IMR-90 (cell line): ENCODE results near the gene PRKAG2. TPM values are rescaled to one million over a fixed set of nuclear protein-coding genes. Genes with fewer than 3 reads are reported as not detected.

Experiments used
- ATAC-seq: fragments of 200-7000 bp; cut with Tn5 transposase; 2 replicates; pipeline ENCODE4 v1.9.1; 2020; ENCODE audit warnings: low read depth, mild to moderate bottlenecking, moderate library complexity
- BruUV-seq: library from RNA; stranded (reverse); fragments of 400-500 nt; replicated peaks from 2 replicates; lab custom pipeline; 2021; lab: Mats Ljungman, UMichigan
- CTCF ChIA-PET: fragments of 300-600 bp; formaldehyde crosslinking; extraction: SDS; loops from one replicate; lab custom pipeline; 2021; ENCODE audit warnings: antibody characterized with exemption; lab: Yijun Ruan, JAX
- POLR2A ChIA-PET: fragments of 300-600 bp; sonication (Branson Sonifier 250); formaldehyde crosslinking; loops from one replicate; lab custom pipeline; 2022; ENCODE audit warnings: antibody characterized with exemption; ENCODE audit not compliant: unreplicated experiment; lab: Charles Lee
- DNase-seq: peaks from one replicate; pipeline ENCODE4 v3.0.0; 2013
- H2AFZ ChIP-seq: replicated peaks from 2 replicates; pipeline ENCODE3; 2013; ENCODE audit warnings: low read length, mild to moderate bottlenecking; ENCODE audit not compliant: poor library complexity
- H2AK5ac ChIP-seq: 2 replicates; pipeline ENCODE4 v1.6.1; 2013; ENCODE audit warnings: low read depth, low read length, inconsistent platforms
- H2AK9ac ChIP-seq: replicated peaks from 2 replicates; pipeline ENCODE3; 2013; ENCODE audit warnings: mild to moderate bottlenecking, low read depth, low read length, moderate library complexity; ENCODE audit not compliant: poor library complexity
- H2BK120ac ChIP-seq: 2 replicates; pipeline ENCODE4 v1.6.1; 2013; ENCODE audit warnings: low read depth, low read length, inconsistent platforms
- H2BK15ac ChIP-seq: 3 replicates; pipeline ENCODE4 v1.6.1; 2013; ENCODE audit warnings: low read depth, low read length, inconsistent platforms
- H2BK20ac ChIP-seq: 2 replicates; pipeline ENCODE4 v1.6.1; 2013; ENCODE audit warnings: low read depth, mild to moderate bottlenecking, inconsistent platforms, low read length, moderate library complexity
- H2BK5ac ChIP-seq: 2 replicates; pipeline ENCODE4 v1.6.1; 2013; ENCODE audit warnings: mild to moderate bottlenecking, low read depth, low read length, inconsistent platforms; ENCODE audit not compliant: poor library complexity, severe bottlenecking
- H3K14ac ChIP-seq: replicated peaks from 2 replicates; pipeline ENCODE4 v1.6.1; 2013; ENCODE audit warnings: low read depth, low read length, inconsistent platforms
- H3K18ac ChIP-seq: 2 replicates; pipeline ENCODE4 v1.6.1; 2013; ENCODE audit warnings: low read depth, low read length, control low read depth
- H3K23ac ChIP-seq: 2 replicates; pipeline ENCODE4 v1.6.1; 2013; ENCODE audit warnings: low read depth, low read length, inconsistent platforms
- H3K27ac ChIP-seq: 2 replicates; pipeline ENCODE4 v1.5.1; 2013; ENCODE audit warnings: mild to moderate bottlenecking, control low read depth, low read length; ENCODE audit not compliant: insufficient read depth
- H3K27me3 ChIP-seq: 2 replicates; pipeline ENCODE4 v1.6.1; 2013; ENCODE audit warnings: low read length; ENCODE audit not compliant: control insufficient read depth, insufficient read depth
- H3K36me3 ChIP-seq: 2 replicates; pipeline ENCODE4 v1.6.1; 2013; ENCODE audit warnings: low read length, mixed read lengths; ENCODE audit not compliant: control insufficient read depth, insufficient read depth
- H3K4ac ChIP-seq: 2 replicates; pipeline ENCODE4 v1.6.1; 2013; ENCODE audit warnings: low read depth, low read length, inconsistent platforms
- H3K4me1 ChIP-seq: 2 replicates; pipeline ENCODE4 v1.6.1; 2013; ENCODE audit warnings: low read length, mixed read lengths; ENCODE audit not compliant: control insufficient read depth, insufficient read depth
- H3K4me2 ChIP-seq: 2 replicates; pipeline ENCODE4 v1.6.1; 2013; ENCODE audit warnings: low read depth, mild to moderate bottlenecking, control low read depth, low read length, moderate library complexity
- H3K4me3 ChIP-seq: 2 replicates; pipeline ENCODE4 v1.5.1; 2013; ENCODE audit warnings: low read depth, mild to moderate bottlenecking, control low read depth, low read length, moderate library complexity; ENCODE audit not compliant: insufficient read depth
- H3K56ac ChIP-seq: 2 replicates; pipeline ENCODE4 v1.6.1; 2013; ENCODE audit warnings: low read length, inconsistent platforms; ENCODE audit not compliant: insufficient read depth; ENCODE audit errors: extremely low read depth
- H3K79me1 ChIP-seq, 2 experiments: 2 replicates each; pipeline ENCODE4 v1.6.1; 2013; ENCODE audit warnings: low read length in 2 of 2, inconsistent platforms in 1 of 2, low read depth in 1 of 2
- H3K9ac ChIP-seq: 2 replicates; pipeline ENCODE4 v1.6.1; 2013; ENCODE audit warnings: low read depth, low read length, control low read depth
- H3K9me1 ChIP-seq: 2 replicates; pipeline ENCODE4 v1.6.1; 2013; ENCODE audit warnings: low read length, inconsistent platforms; ENCODE audit not compliant: insufficient read depth
- H3K9me3 ChIP-seq: 2 replicates; pipeline ENCODE4 v1.6.1; 2013; ENCODE audit warnings: low read length; ENCODE audit not compliant: control insufficient read depth, insufficient read depth
- H4K20me1 ChIP-seq: 2 replicates; pipeline ENCODE4 v1.6.1; 2013; ENCODE audit warnings: low read length, inconsistent platforms; ENCODE audit not compliant: insufficient read depth
- H4K5ac ChIP-seq: 2 replicates; pipeline ENCODE4 v1.6.1; 2013; ENCODE audit warnings: mild to moderate bottlenecking, low read depth, low read length, control low read depth
- H4K8ac ChIP-seq, 2 experiments: 2 replicates each; pipeline ENCODE4 v1.6.1; 2013; ENCODE audit warnings: low read depth in 2 of 2, low read length in 2 of 2, control low read depth in 1 of 2, inconsistent platforms in 1 of 2
- H4K91ac ChIP-seq: 2 replicates; pipeline ENCODE4 v1.6.1; 2013; ENCODE audit warnings: low read depth, low read length, inconsistent platforms; ENCODE audit not compliant: insufficient read depth
- BHLHE40 ChIP-seq: fragments of 150-350 bp; IDR thresholded peaks from 2 replicates; pipeline ENCODE4 v1.6.1; 2016; ENCODE audit warnings: mild to moderate bottlenecking, low read depth, low read length
- CEBPB ChIP-seq: IDR thresholded peaks from 2 replicates; pipeline ENCODE4 v1.6.1; 2012; ENCODE audit warnings: low read depth, low read length, improper control_type of control experiment
- CHD1 ChIP-seq: IDR thresholded peaks from 2 replicates; pipeline ENCODE4 v1.6.1; 2012; ENCODE audit warnings: low read depth, low read length, improper control_type of control experiment
- CTCF ChIP-seq: conservative IDR thresholded peaks from 2 replicates; pipeline ENCODE4 v1.5.1; 2012; ENCODE audit warnings: mild to moderate bottlenecking, low read depth, low read length, improper control_type of control experiment
- FOS ChIP-seq: fragments of 150-350 bp; IDR thresholded peaks from 2 replicates; pipeline ENCODE4 v1.6.1; 2016; ENCODE audit warnings: low read depth, low read length
- MAFK ChIP-seq: IDR thresholded peaks from 2 replicates; pipeline ENCODE4 v1.6.1; 2012; ENCODE audit warnings: low read depth, low read length, improper control_type of control experiment
- MAZ ChIP-seq: IDR thresholded peaks from 2 replicates; pipeline ENCODE4 v1.6.1; 2012; ENCODE audit warnings: low read depth, mild to moderate bottlenecking, low read length, improper control_type of control experiment, moderate library complexity, borderline replicate concordance
- MXI1 ChIP-seq: IDR thresholded peaks from 2 replicates; pipeline ENCODE4 v1.6.1; 2012; ENCODE audit warnings: low read depth, mild to moderate bottlenecking, low read length, moderate library complexity, borderline replicate concordance
- NFE2L2 ChIP-seq: fragments of 150-350 bp; IDR thresholded peaks from 2 replicates; pipeline ENCODE4 v1.6.1; 2016; ENCODE audit warnings: low read depth, mild to moderate bottlenecking, low read length
- POLR2A ChIP-seq: IDR thresholded peaks from 2 replicates; pipeline ENCODE4 v1.6.1; 2012; ENCODE audit warnings: mild to moderate bottlenecking, low read depth, low read length
- RAD21 ChIP-seq: IDR thresholded peaks from 2 replicates; pipeline ENCODE4 v1.6.1; 2012; ENCODE audit warnings: low read length, improper control_type of control experiment
- RCOR1 ChIP-seq: IDR thresholded peaks from 2 replicates; pipeline ENCODE4 v1.6.1; 2012; ENCODE audit warnings: mild to moderate bottlenecking, low read length, improper control_type of control experiment; ENCODE audit not compliant: insufficient replicate concordance
- RFX5 ChIP-seq: IDR thresholded peaks from 2 replicates; pipeline ENCODE4 v1.8.0; 2012; ENCODE audit warnings: low read depth, mild to moderate bottlenecking, low read length, moderate library complexity
- SMC3 ChIP-seq: fragments of 150-350 bp; IDR thresholded peaks from 2 replicates; pipeline ENCODE4 v1.6.1; 2016; ENCODE audit warnings: low read depth, mild to moderate bottlenecking, antibody characterized with exemption, low read length, moderate library complexity
- WGBS, 2 experiments: methylation state at CpG; one replicate each; pipeline versions ENCODE4 v1.1.5 to v1.1.7; 2013; ENCODE audit warnings: missing lambda C conversion rate in 2 of 2; ENCODE audit not compliant: insufficient read length in 1 of 2; ENCODE audit errors: extremely low coverage in 2 of 2; 5-methylcytosine and 5-hydroxymethylcytosine counted together
- dilution Hi-C: fragments of 300-500 bp; cut with HindIII; formaldehyde crosslinking; loops from one replicate; pipeline ENCODE4 v1.14.3; 2018; ENCODE audit warnings: low sequenced_read_pairs; ENCODE audit not compliant: unreplicated experiment
- in situ Hi-C: fragments of 300-500 bp; cut with MboI; formaldehyde crosslinking; loops from 3 replicates; pipeline ENCODE4 v1.14.3; 2019; ENCODE audit warnings: low sequenced_read_pairs, inconsistent platforms, mixed read lengths
- intact Hi-C: fragments of 100-400 bp; cut with micrococcal nuclease; formaldehyde crosslinking; loops from 2 replicates; pipeline ENCODE4 v1.10.0; 2022
- polyA plus RNA-seq, 3 experiments: library from polyadenylated mRNA; depleted of rRNA; stranded (reverse); fragments of >200 nt; gene quantifications; 2 replicates each; pipeline ENCODE4 v1.2.3, GENCODE V29; 2012; ENCODE audit warnings: low replicate concordance in 1 of 3
- total RNA-seq: library from RNA; depleted of rRNA; stranded (reverse); fragments of >200 nt; gene quantifications from 2 replicates; pipeline ENCODE4 v1.2.3, GENCODE V29; 2012
- TF ChIP-seq, protein P1 (sequence below): fragments of 150-350 bp; IDR thresholded peaks from 2 replicates; pipeline ENCODE4 v1.6.1; 2016; ENCODE audit warnings: low read depth, mild to moderate bottlenecking, low read length, moderate library complexity, borderline replicate concordance
- TF ChIP-seq, protein P2 (sequence below): fragments of 150-350 bp; IDR thresholded peaks from 2 replicates; pipeline ENCODE4 v1.6.1; 2017; ENCODE audit warnings: mild to moderate bottlenecking, antibody characterized with exemption, low read length, low read depth

The PRKAG2 gene
- total and polyA plus RNA-seq, 2 of the 4 experiments (the other 2 are of a cell fraction): 15.4 to 21.6 TPM

- H2AFZ ChIP-seq: no peak overlapping the region
- H4K8ac ChIP-seq: no peak overlapping the region
- no peak for ATAC-seq
- H3K4ac ChIP-seq: peak overlapping the region; percentile 17; the same call in 1 of the 2 replicates
- no peak overlapping the region for H3K4me2 ChIP-seq
- peaks cover 19% of the 10 kb centered on the region for H3K4me1 ChIP-seq
- no peaks in the 10 kb centered on the region for H3K27me3 ChIP-seq
- peak overlapping the region; percentile 34 for H3K18ac ChIP-seq
- no peak overlapping the region for H2BK20ac ChIP-seq
- no peak overlapping the region for H3K27ac ChIP-seq
- dilution Hi-C loops (no loop called here), intact Hi-C loops (no loop called here), in situ Hi-C loops (no loop called here)
- CTCF ChIA-PET: no interaction called here
- H3K56ac ChIP-seq: no peak overlapping the region
- no peak overlapping the region for H3K4me3 ChIP-seq
- H2BK15ac ChIP-seq: peak overlapping the region; percentile 40; the same call in 1 of the 3 replicates
- no peak overlapping the region; the same call in 1 of the 2 replicates for H4K91ac ChIP-seq
- POLR2A ChIA-PET: no interaction called here
- 75% methylated on average over 1 of the region's 7 CpGs; no CpG with 5 or more reads in 1 of the 2 experiments for WGBS, 2 experiments
- H2BK5ac ChIP-seq: no peak overlapping the region
- peak overlapping the region; percentile 5; the same call in 1 of the 2 replicates for H2BK120ac ChIP-seq
- H4K20me1 ChIP-seq: no peaks in the 10 kb centered on the region
- no peak overlapping the region for H3K23ac ChIP-seq
- no peak for TF ChIP-seq NFE2L2
- no peak for TF ChIP-seq CHD1
- TF ChIP-seq MXI1: no peak
- TF ChIP-seq MAZ: no peak
- TF ChIP-seq BHLHE40: no peak
- TF ChIP-seq RAD21: no peak
- TF ChIP-seq MAFK: no peak
- TF ChIP-seq, protein P1, sequence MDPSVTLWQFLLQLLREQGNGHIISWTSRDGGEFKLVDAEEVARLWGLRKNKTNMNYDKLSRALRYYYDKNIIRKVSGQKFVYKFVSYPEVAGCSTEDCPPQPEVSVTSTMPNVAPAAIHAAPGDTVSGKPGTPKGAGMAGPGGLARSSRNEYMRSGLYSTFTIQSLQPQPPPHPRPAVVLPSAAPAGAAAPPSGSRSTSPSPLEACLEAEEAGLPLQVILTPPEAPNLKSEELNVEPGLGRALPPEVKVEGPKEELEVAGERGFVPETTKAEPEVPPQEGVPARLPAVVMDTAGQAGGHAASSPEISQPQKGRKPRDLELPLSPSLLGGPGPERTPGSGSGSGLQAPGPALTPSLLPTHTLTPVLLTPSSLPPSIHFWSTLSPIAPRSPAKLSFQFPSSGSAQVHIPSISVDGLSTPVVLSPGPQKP: no peak
- TF ChIP-seq CEBPB: no peak
- TF ChIP-seq FOS: no peak
- TF ChIP-seq, protein P2, sequence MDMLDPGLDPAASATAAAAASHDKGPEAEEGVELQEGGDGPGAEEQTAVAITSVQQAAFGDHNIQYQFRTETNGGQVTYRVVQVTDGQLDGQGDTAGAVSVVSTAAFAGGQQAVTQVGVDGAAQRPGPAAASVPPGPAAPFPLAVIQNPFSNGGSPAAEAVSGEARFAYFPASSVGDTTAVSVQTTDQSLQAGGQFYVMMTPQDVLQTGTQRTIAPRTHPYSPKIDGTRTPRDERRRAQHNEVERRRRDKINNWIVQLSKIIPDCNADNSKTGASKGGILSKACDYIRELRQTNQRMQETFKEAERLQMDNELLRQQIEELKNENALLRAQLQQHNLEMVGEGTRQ: no peak
- TF ChIP-seq RCOR1: no peak
- no peak for TF ChIP-seq SMC3
- TF ChIP-seq RFX5: no peak
- no peak for TF ChIP-seq CTCF
- no peak for TF ChIP-seq POLR2A
- no peak overlapping the region for H2AK9ac ChIP-seq
- H3K79me1 ChIP-seq: peaks cover 0 to 7% of the 10 kb centered on the region in 2 experiments; a peak in 2 of 4 replicates
- no peak for DNase-seq
- no peak overlapping the region for H3K14ac ChIP-seq
- H3K9me1 ChIP-seq: peaks cover 17% of the 10 kb centered on the region
- no peak overlapping the region for H2AK5ac ChIP-seq
- 0 out of 2 replicates have a peak overlapping the region, but pooled peaks have one; percentile 35 for H4K5ac ChIP-seq
- peaks cover 8% of the 10 kb centered on the region for H3K9me3 ChIP-seq
- no peak overlapping the region for H3K9ac ChIP-seq
- no peaks in the 10 kb centered on the region for H3K36me3 ChIP-seq
- no TSS peak for BruUV-seq
Measured at GRCh38 chr7:151662251-151662826, 214.6 kb downstream of the PRKAG2 start.
